HEK293T (cell line): ENCODE data around the gene SLC15A1.

Source experiments
- ARNT ChIP-seq: fragments of 450-650 bp; IDR thresholded peaks from 2 replicates; pipeline ENCODE4 v1.6.1; 2017; ENCODE audit warnings: mild to moderate bottlenecking
- BHLHE40 ChIP-seq: fragments of 450-650 bp; IDR thresholded peaks from 2 replicates; pipeline ENCODE4 v1.6.1; 2016; ENCODE audit warnings: mild to moderate bottlenecking, moderate library complexity, borderline replicate concordance
- CTBP1 ChIP-seq: fragments of 450-650 bp; IDR thresholded peaks from 2 replicates; pipeline ENCODE4 v1.6.1; 2016; ENCODE audit warnings: borderline replicate concordance
- FOXA1 ChIP-seq: fragments of 450-650 bp; IDR thresholded peaks from 2 replicates; pipeline ENCODE4 v1.6.1; 2016; ENCODE audit warnings: mild to moderate bottlenecking
- FOXK2 ChIP-seq: fragments of 450-650 bp; IDR thresholded peaks from 2 replicates; pipeline ENCODE4 v1.6.1; 2016; ENCODE audit warnings: mild to moderate bottlenecking
- FOXM1 ChIP-seq: fragments of 450-650 bp; IDR thresholded peaks from 2 replicates; pipeline ENCODE4 v1.6.1; 2017; ENCODE audit warnings: mild to moderate bottlenecking, borderline replicate concordance
- SP1 ChIP-seq: fragments of 450-650 bp; IDR thresholded peaks from 2 replicates; pipeline ENCODE4 v1.6.1; 2017
- TARDBP ChIP-seq: fragments of 450-650 bp; IDR thresholded peaks from 2 replicates; pipeline ENCODE4 v1.6.1; 2016
- ZNF384 ChIP-seq: fragments of 450-650 bp; IDR thresholded peaks from 2 replicates; pipeline ENCODE4 v1.6.1; 2016

GRCh38 chr13:98765996-98766519, 13.6 kb upstream of the SLC15A1 start:
- TF ChIP-seq FOXA1: no peak
- no peak for TF ChIP-seq FOXM1
- TF ChIP-seq TARDBP: no peak
- no peak for TF ChIP-seq ZNF384
- TF ChIP-seq BHLHE40: no peak
- TF ChIP-seq ARNT: no peak
- TF ChIP-seq FOXK2: no peak
- no peak for TF ChIP-seq CTBP1
- TF ChIP-seq SP1: no peak
